ENCODE results near the gene SH3RF3.

Gene SH3RF3

GRCh38 chr2:109209941-109210340, 80.9 kb downstream of the SH3RF3 start:
- no peak overlapping the region for H3K4me3 ChIP-seq (ENCODE audit: low read length)
- no peak for DNase-seq (ENCODE audit: low read depth)
- no peak for TF ChIP-seq CTCF (IDR thresholded peaks at IDR 0.05; ENCODE audit: insufficient read depth, low read depth, low read length, missing control alignments)

- H3K4me3 ChIP-seq (ENCODE audit: low read length) = no peak overlapping the region
- DNase-seq (ENCODE audit: low read depth) = peak; percentile 14
- TF ChIP-seq CTCF (IDR thresholded peaks at IDR 0.05; ENCODE audit: insufficient read depth, low read depth, low read length, missing control alignments) = no peak
Measured at GRCh38 chr2:109210431-109211200, 81.6 kb downstream of the SH3RF3 start.

- DNase-seq (ENCODE audit: low read depth) = no peak
- no peak overlapping the region for H3K4me3 ChIP-seq (ENCODE audit: low read length)
- no peak for TF ChIP-seq CTCF (IDR thresholded peaks at IDR 0.05; ENCODE audit: insufficient read depth, low read depth, low read length, missing control alignments)
Measured at GRCh38 chr2:109211315-109211714, 82.3 kb downstream of the SH3RF3 start.

- DNase-seq (ENCODE audit: low read depth) = no peak
- no peak overlapping the region for H3K4me3 ChIP-seq (ENCODE audit: low read length)
- TF ChIP-seq CTCF (IDR thresholded peaks at IDR 0.05; ENCODE audit: insufficient read depth, low read depth, low read length, missing control alignments) = no peak
Measured at GRCh38 chr2:109212836-109213563, 84.0 kb downstream of the SH3RF3 start.

GRCh38 chr2:109213646-109214433, 84.8 kb downstream of the SH3RF3 start:
- DNase-seq (ENCODE audit: low read depth) = peak; percentile 41
- no peak overlapping the region for H3K4me3 ChIP-seq (ENCODE audit: low read length)
- TF ChIP-seq CTCF (IDR thresholded peaks at IDR 0.05; ENCODE audit: insufficient read depth, low read depth, low read length, missing control alignments) = no peak

GRCh38 chr2:109214651-109215371, 85.8 kb downstream of the SH3RF3 start:
- no peak overlapping the region for H3K4me3 ChIP-seq (ENCODE audit: low read length)
- no peak for TF ChIP-seq CTCF (IDR thresholded peaks at IDR 0.05; ENCODE audit: insufficient read depth, low read depth, low read length, missing control alignments)
- DNase-seq (ENCODE audit: low read depth) = no peak
